Measurements from ENCODE around the gene SLC44A1.
A peak's percentile ranks its signal among the peaks of the same experiment; 100 is the strongest.

Gene SLC44A1

GRCh38 chr9:105441616-105442160, 197.2 kb downstream of the SLC44A1 start:
- DNase-seq: no peak

GRCh38 chr9:105443121-105443520, 198.7 kb downstream of the SLC44A1 start:
- no peak for DNase-seq

GRCh38 chr9:105444130-105444529, 199.7 kb downstream of the SLC44A1 start:
- no peak for DNase-seq

GRCh38 chr9:105445203-105445881, 200.9 kb downstream of the SLC44A1 start:
- no peak for DNase-seq

- no peak for DNase-seq
These were observed 202.9 kb downstream of the SLC44A1 start for GRCh38 chr9:105447386-105447813.

GRCh38 chr9:105447814-105448812, 203.7 kb downstream of the SLC44A1 start, which contains the start of gene FSD1L:
TSS of gene FSD1L (plus strand) at chr9:105448034. CDS start at chr9:105448221, 187 bp downstream.
- peak; percentile 78 for DNase-seq

GRCh38 chr9:105449081-105449480, 204.6 kb downstream of the SLC44A1 start:
- no peak for DNase-seq

- no peak for DNase-seq
These were observed 207.7 kb downstream of the SLC44A1 start for GRCh38 chr9:105452185-105452584.

- no peak for DNase-seq
These were observed 211.5 kb downstream of the SLC44A1 start for GRCh38 chr9:105455836-105456475.

- DNase-seq: no peak
These were observed 213.3 kb downstream of the SLC44A1 start for GRCh38 chr9:105457560-105458294.

GRCh38 chr9:105458404-105458803, 214.0 kb downstream of the SLC44A1 start:
- DNase-seq: no peak

- no peak for DNase-seq
These were observed 214.9 kb downstream of the SLC44A1 start for GRCh38 chr9:105459336-105459735.

GRCh38 chr9:105466898-105467455, 222.5 kb downstream of the SLC44A1 start:
- DNase-seq: no peak

- no peak for DNase-seq
These were observed 224.4 kb downstream of the SLC44A1 start for GRCh38 chr9:105468875-105469274.

GRCh38 chr9:105473221-105473620, 228.8 kb downstream of the SLC44A1 start:
- no peak for DNase-seq

- no peak for DNase-seq
These were observed 230.9 kb downstream of the SLC44A1 start for GRCh38 chr9:105475302-105475701.

GRCh38 chr9:105479846-105480245, 235.4 kb downstream of the SLC44A1 start:
- DNase-seq: no peak

GRCh38 chr9:105483618-105484017, 239.2 kb downstream of the SLC44A1 start:
- DNase-seq: no peak

- no peak for DNase-seq
These were observed 239.8 kb downstream of the SLC44A1 start for GRCh38 chr9:105484226-105484625.

- no peak for DNase-seq
These were observed 240.7 kb downstream of the SLC44A1 start for GRCh38 chr9:105485131-105485530.

Measured in NCI-H526 treated with DMSO at 0.1 percent for 48 hours (cell line).